ENCODE measurements around the gene ADAM11. TPM values are rescaled to one million over a fixed set of nuclear protein-coding genes. Genes with fewer than 3 reads are reported as not detected.

Gene ADAM11
- total RNA-seq, 1 donor from 2014 or later = 7.3 TPM

- H3K9me3 ChIP-seq (replicated peaks) = no peaks in the 10 kb centered on the region
- H3K36me3 ChIP-seq = no peaks in the 10 kb centered on the region
- peak; percentile 88 for DNase-seq
- peaks cover 33% of the 10 kb centered on the region for H3K4me1 ChIP-seq
- intact Hi-C loops (cut with micrococcal nuclease) = loop anchor here (10.0 kb wide), 1 partner anchor 240 kb away; no protein-coding TSS in a partner anchor
- peaks cover 25% of the 10 kb centered on the region for H3K27me3 ChIP-seq (ENCODE audit: low read depth)
- H3K27ac ChIP-seq (replicated peaks) = peak overlapping the region; percentile 60
- H3K4me3 ChIP-seq = peak overlapping the region; percentile 79
- peak; percentile 99 for TF ChIP-seq CTCF (IDR thresholded peaks at IDR 0.05; ENCODE audit: borderline replicate concordance)
Measured at GRCh38 chr17:44774271-44775135, 15.7 kb downstream of the ADAM11 start.

- Histone ChIP-seq H3K27ac (replicated peaks) (peak overlapping the region; percentile 60), H3K9me3 (replicated peaks) (no peaks in the 10 kb centered on the region), H3K27me3 (ENCODE audit: low read depth) (peaks cover 25% of the 10 kb centered on the region), H3K36me3 (no peaks in the 10 kb centered on the region), H3K4me1 (peaks cover 36% of the 10 kb centered on the region), H3K4me3 (peak overlapping the region; percentile 79)
- intact Hi-C loops (cut with micrococcal nuclease) = loop anchor here (10.0 kb wide), 1 partner anchor 240 kb away; no protein-coding TSS in a partner anchor
- peak; percentile 96 for DNase-seq
- no peak for TF ChIP-seq CTCF (IDR thresholded peaks at IDR 0.05; ENCODE audit: borderline replicate concordance)
Measured at GRCh38 chr17:44775136-44775837, 16.5 kb downstream of the ADAM11 start.

GRCh38 chr17:44775838-44776621 lies 17.2 kb downstream of the ADAM11 start:
- H3K4me3 ChIP-seq = peak overlapping the region; percentile 79
- no peaks in the 10 kb centered on the region for H3K9me3 ChIP-seq (replicated peaks)
- no peak for DNase-seq
- TF ChIP-seq CTCF (IDR thresholded peaks at IDR 0.05; ENCODE audit: borderline replicate concordance) = no peak
- H3K27me3 ChIP-seq (ENCODE audit: low read depth) = peaks cover 25% of the 10 kb centered on the region
- intact Hi-C loops (cut with micrococcal nuclease) = loop anchor here (10.0 kb wide), 1 partner anchor 239 kb away; no protein-coding TSS in a partner anchor
- no peaks in the 10 kb centered on the region for H3K36me3 ChIP-seq
- peak overlapping the region; percentile 53 for H3K27ac ChIP-seq (replicated peaks)
- H3K4me1 ChIP-seq = peaks cover 40% of the 10 kb centered on the region

GRCh38 chr17:44776628-44777393 lies 18.0 kb downstream of the ADAM11 start:
- Histone ChIP-seq H3K27ac (replicated peaks) (no peak overlapping the region), H3K4me3 (peak overlapping the region; percentile 79), H3K9me3 (replicated peaks) (no peaks in the 10 kb centered on the region), H3K27me3 (ENCODE audit: low read depth) (peaks cover 20% of the 10 kb centered on the region), H3K36me3 (no peaks in the 10 kb centered on the region), H3K4me1 (peaks cover 48% of the 10 kb centered on the region)
- no peak for TF ChIP-seq CTCF (IDR thresholded peaks at IDR 0.05; ENCODE audit: borderline replicate concordance)
- intact Hi-C loops (cut with micrococcal nuclease) = loop anchor here (10.0 kb wide), 1 partner anchor 238 kb away; no protein-coding TSS in a partner anchor
- no peak for DNase-seq
